ENCODE data around the gene TLL2. TPM values are rescaled to one million over a fixed set of nuclear protein-coding genes. Genes with fewer than 3 reads are reported as not detected.

TLL2 gene
- total RNA-seq, 1 experiment from 2014 or later = 0.14 TPM

GRCh38 chr10:96540240-96540639, 26.5 kb upstream of the TLL2 start:
- Histone ChIP-seq H3K36me3 (ENCODE audit: control insufficient read depth, insufficient read depth, low read length) (no peaks in the 10 kb centered on the region), H3K27me3 (replicated peaks; ENCODE audit: control insufficient read depth, insufficient read depth, low read length) (no peaks in the 10 kb centered on the region), H3K4me3 (ENCODE audit: low read depth, low read length) (no peak overlapping the region), H3K4me1 (0 out of 2 replicates have a peak, but pooled peaks cover 4% of the 10 kb centered on the region), H3K9me3 (no peaks in the 10 kb centered on the region)
- ChIA-PET CTCF (interaction anchor here (0.6 kb wide), 1 partner anchor 17 kb away, joined by 3 read pairs; no protein-coding TSS in a partner anchor), POLR2A (no interaction called here)
- H3K36me3 Mint-ChIP-seq (ENCODE audit: insufficient read depth, unreplicated experiment) = peaks cover 62% of the 10 kb centered on the region
- peaks cover 7% of the 10 kb centered on the region for H3K4me1 Mint-ChIP-seq (ENCODE audit: low read depth, unreplicated experiment)
- no peak for DNase-seq
- H3K27me3 Mint-ChIP-seq (ENCODE audit: insufficient read depth, unreplicated experiment) = no peaks in the 10 kb centered on the region
- intact Hi-C loops (cut with micrococcal nuclease; ENCODE audit: unreplicated experiment) = no loop called here
- H3K27ac Mint-ChIP-seq (ENCODE audit: unreplicated experiment) = no peak overlapping the region
- BruUV-seq (replicated peaks) = no TSS peak
- H3K9me3 Mint-ChIP-seq (ENCODE audit: unreplicated experiment) = no peaks in the 10 kb centered on the region
- no peak for TF ChIP-seq CTCF (IDR thresholded peaks at IDR 0.05; ENCODE audit: insufficient read depth in 1 of 2, low read depth in 1 of 2, low read length in 1 of 2, severe bottlenecking in 1 of 2, unreplicated experiment in 1 of 2)
- H3K4me3 Mint-ChIP-seq (ENCODE audit: unreplicated experiment) = no peak overlapping the region

- Histone ChIP-seq H3K4me1 (peaks cover 13% of the 10 kb centered on the region), H3K9me3 (no peaks in the 10 kb centered on the region), H3K4me3 (ENCODE audit: low read depth, low read length) (no peak overlapping the region), H3K36me3 (ENCODE audit: control insufficient read depth, insufficient read depth, low read length) (no peaks in the 10 kb centered on the region), H3K27me3 (replicated peaks; ENCODE audit: control insufficient read depth, insufficient read depth, low read length) (no peaks in the 10 kb centered on the region)
- ChIA-PET POLR2A (no interaction called here), CTCF (no interaction called here)
- no peak for DNase-seq
- Mint-ChIP-seq H3K4me1 (ENCODE audit: low read depth, unreplicated experiment) (peaks cover 12% of the 10 kb centered on the region), H3K9me3 (ENCODE audit: unreplicated experiment) (no peaks in the 10 kb centered on the region), H3K27me3 (ENCODE audit: insufficient read depth, unreplicated experiment) (no peaks in the 10 kb centered on the region), H3K27ac (ENCODE audit: unreplicated experiment) (no peak overlapping the region), H3K36me3 (ENCODE audit: insufficient read depth, unreplicated experiment) (peaks cover 57% of the 10 kb centered on the region), H3K4me3 (ENCODE audit: unreplicated experiment) (no peak overlapping the region)
- no peak for TF ChIP-seq CTCF (IDR thresholded peaks at IDR 0.05; ENCODE audit: insufficient read depth in 1 of 2, low read depth in 1 of 2, low read length in 1 of 2, severe bottlenecking in 1 of 2, unreplicated experiment in 1 of 2)
- intact Hi-C loops (cut with micrococcal nuclease; ENCODE audit: unreplicated experiment) = no loop called here
- BruUV-seq (replicated peaks) = no TSS peak
Observed at GRCh38 chr10:96538683-96539082, 25.0 kb upstream of the TLL2 start.

- BruUV-seq (replicated peaks) = no TSS peak
- no peaks in the 10 kb centered on the region; the same call in 1 of the 2 replicates for H3K36me3 ChIP-seq (ENCODE audit: control insufficient read depth, insufficient read depth, low read length)
- H3K9me3 Mint-ChIP-seq (ENCODE audit: unreplicated experiment) = no peaks in the 10 kb centered on the region
- intact Hi-C loops (cut with micrococcal nuclease; ENCODE audit: unreplicated experiment) = no loop called here
- H3K36me3 Mint-ChIP-seq (ENCODE audit: insufficient read depth, unreplicated experiment) = peaks cover 40% of the 10 kb centered on the region
- H3K4me3 Mint-ChIP-seq (ENCODE audit: unreplicated experiment) = no peak overlapping the region
- no peaks in the 10 kb centered on the region for H3K9me3 ChIP-seq
- H3K4me1 Mint-ChIP-seq (ENCODE audit: low read depth, unreplicated experiment) = peaks cover 20% of the 10 kb centered on the region
- POLR2A ChIA-PET = no interaction called here
- peaks cover 18% of the 10 kb centered on the region for H3K4me1 ChIP-seq
- no peak overlapping the region for H3K4me3 ChIP-seq (ENCODE audit: low read depth, low read length)
- CTCF ChIA-PET = no interaction called here
- no peaks in the 10 kb centered on the region for H3K27me3 Mint-ChIP-seq (ENCODE audit: insufficient read depth, unreplicated experiment)
- no peak for DNase-seq
- TF ChIP-seq CTCF (IDR thresholded peaks at IDR 0.05; ENCODE audit: insufficient read depth in 1 of 2, low read depth in 1 of 2, low read length in 1 of 2, severe bottlenecking in 1 of 2, unreplicated experiment in 1 of 2) = no peak
- H3K27me3 ChIP-seq (replicated peaks; ENCODE audit: control insufficient read depth, insufficient read depth, low read length) = no peaks in the 10 kb centered on the region
- H3K27ac Mint-ChIP-seq (ENCODE audit: unreplicated experiment) = no peak overlapping the region
Observed at GRCh38 chr10:96536129-96536528, 22.4 kb upstream of the TLL2 start.
